HG02678 (cell line): ENCODE results near the gene ONECUT3.
"Not testable (repeated sequence)": the region's sequence is repeated elsewhere in the genome, so short reads cannot be mapped to it uniquely, and the experiment has no call there.

Experiments
- ATAC-seq: cut with Tn5 transposase; IDR thresholded peaks from one replicate; pipeline ENCODE4 v1.9.1; 2021; ENCODE audit warnings: mild to moderate bottlenecking, moderate library complexity; ENCODE audit not compliant: unreplicated experiment

ONECUT3 gene

DNA sequence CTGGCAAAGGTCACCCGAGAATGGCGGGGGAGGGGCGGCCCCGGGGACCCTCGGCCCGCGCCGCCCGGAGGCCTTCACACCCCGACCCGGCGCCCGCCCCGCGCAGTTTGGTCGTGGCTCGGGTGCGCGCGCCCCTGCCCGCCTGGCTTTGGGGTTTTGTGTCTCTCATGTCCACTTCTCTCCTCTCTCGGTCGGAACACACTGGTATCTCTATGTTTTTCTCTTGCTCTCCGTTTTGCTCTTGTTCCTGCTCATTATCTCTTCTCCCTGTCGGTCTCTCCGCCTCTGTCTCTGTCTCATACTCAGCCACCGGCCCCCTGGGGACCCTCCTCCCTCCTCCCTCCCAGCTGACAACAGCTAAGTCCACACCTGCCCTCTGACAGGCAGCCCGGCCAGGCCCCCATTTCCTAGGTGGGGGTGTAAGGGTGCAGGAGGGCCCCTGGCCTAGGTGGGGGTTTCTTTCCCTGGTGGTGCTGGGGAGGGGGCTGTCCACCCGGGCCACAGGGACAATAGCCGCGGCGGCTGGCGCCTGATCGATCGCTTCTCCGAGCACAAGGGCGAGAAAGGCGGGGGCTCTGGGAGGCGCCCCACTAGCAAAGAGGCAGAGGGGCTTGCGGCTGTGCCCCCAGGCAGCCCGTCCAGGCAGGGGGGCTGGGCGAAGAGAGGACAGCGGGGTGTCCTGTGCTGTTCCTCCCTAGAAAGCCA, 2.3 kb downstream of the ONECUT3 start:
- ATAC-seq = no peak

DNA sequence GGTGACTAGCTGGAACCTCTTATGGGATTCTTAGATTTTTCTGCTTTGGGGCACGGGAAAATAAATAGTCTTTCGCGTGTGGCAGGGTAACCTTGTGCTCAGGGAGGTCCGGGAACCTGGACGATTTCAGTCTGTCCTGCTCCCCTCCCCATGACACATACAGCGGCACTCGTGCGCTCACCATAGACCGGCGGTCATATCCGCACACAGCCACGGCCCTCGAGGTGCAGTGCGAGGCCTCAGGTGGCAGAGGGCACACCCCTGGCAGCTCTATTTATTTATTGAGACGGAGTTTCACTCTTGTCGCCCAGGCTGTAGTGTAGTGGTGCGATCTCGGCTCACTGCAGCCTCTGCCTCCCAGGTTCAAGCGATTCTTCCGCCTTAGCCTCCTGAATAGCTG, 3.0 kb downstream of the ONECUT3 start:
- ATAC-seq = no peak

DNA sequence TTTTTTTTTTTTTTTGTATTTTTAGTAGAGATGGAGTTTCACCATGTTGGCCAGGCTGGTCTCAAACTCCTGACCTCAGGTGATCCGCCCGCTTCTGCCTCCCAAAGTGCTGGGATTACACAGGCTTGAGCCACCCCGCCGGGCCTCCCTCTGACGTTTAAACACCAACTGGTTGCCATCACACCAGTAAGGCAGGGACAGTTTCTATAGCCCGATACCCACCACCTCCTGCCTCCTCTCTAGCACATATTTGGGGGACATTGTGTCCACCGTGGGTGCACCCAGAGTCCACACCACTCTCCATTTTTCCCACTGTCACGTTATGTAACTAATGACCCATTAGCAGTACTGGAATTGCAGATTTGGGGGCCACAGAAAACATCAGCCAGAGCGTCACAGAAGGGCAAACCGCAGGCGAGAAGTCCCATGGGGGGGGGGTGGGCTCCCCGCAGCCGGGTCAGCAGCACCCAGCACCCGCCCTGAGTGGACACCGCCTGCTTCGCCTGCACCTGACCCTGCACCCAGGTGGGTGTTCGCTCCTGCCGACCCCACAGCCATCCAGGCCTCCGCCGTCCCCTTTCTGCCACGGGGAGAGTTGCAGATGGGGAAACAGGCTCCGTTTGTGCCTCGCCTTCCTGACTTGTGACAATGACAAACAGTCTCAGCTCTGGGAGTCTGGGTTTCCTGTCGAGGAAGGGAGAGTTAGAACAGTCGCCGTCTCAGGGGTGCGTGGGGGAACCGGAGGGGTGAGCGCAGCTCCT, 3.6 kb downstream of the ONECUT3 start:
- ATAC-seq = no peak

DNA sequence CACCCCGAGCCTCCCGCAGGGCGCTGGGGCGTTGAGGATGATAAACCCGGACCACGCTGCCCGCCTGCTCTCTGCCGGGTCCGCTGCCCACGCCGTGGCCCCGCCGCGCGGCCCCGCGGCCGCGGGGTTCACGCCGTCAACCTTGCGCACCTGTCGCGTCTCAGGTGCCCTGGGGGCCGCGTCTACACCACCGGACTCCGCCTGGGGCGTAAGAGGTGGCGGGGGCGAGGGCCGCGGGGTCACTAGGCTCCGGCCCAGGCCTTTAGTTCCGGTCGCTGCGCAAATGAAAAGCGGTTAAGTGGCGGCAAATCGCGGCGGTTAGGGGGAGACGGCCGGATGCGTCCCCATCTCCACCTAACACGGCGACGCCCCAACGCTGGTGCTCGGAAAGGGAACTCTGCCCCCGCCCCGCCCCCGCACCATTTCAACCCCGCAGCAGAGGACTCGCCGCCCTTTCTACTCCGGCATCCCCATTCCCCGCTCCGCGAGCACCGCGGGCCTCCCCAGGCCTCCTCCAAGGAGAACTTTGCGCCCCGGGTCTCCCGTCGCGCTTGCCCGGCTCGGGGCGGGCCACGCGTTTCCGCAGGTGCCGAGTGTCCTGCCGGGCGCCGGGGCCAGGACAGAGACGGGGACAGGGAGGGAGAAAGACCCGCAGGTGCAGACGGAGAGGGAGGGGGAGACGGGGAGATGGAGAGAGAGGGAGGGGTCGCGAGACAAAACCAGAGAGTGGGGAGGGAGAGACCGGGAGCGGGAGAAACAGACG, 4.3 kb downstream of the ONECUT3 start:
- no peak for ATAC-seq

DNA sequence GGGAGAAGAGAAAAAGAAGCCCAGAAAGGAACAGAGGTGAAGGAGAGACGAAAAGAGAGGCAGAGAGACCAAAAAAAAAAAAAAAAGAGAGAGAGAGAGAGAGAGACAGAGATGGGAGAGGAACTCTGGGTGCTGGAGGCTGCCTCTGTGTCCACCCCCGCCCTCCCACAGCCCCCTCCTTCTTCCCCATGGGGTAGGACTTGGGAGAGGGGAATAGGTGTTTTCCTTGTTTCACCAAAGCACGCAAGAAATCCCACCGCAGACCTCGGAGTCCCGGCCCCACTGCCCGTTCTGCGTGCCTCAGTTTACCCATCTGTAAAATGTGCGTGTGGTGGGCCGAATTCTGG, 4.9 kb downstream of the ONECUT3 start:
- no peak for ATAC-seq

DNA sequence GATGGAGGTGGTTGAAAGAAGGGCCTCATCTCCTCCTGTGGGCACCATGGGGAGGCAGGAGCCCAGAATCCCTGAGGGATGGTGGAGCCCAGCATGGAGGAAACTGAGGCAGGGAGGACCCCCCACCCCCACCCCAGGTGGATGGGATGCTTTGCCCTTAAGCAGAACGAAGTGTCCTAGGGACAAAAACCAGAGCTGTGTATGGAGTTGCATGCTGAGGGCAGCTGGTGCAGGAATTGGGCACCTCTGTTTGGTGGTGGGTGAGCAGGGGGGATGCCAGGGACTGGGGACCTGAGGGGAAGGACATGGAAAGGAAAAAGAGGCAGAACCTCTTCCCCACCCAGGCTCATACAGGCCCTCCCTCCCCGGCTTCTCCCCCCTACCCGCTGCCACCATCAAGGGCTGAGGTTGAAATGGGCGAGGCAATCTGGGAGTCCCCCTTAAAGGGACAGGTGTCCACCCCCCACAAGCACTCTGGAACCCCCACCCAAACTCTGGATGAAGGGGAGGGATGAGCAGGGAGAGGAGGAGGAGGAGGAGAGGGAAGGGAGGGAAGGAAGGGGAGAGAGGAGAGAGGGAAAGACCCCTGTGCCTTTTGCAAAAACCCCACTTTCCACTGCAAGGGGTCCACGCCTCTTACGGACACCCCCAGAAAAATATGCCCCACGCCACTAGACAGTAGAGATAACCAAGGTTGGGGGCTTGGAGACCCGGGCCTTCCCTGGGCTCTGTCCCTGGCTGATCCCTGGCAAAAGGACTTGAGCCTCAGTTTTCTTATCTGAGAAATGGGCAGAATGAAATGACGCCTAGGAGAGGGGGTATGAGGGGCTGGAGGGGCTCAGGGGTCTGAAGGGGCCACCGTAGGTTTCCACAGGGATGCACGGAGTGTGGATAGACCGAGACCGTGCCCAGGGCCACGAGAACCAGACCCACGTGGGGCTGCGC, 5.9 kb downstream of the ONECUT3 start:
- ATAC-seq = no peak

DNA sequence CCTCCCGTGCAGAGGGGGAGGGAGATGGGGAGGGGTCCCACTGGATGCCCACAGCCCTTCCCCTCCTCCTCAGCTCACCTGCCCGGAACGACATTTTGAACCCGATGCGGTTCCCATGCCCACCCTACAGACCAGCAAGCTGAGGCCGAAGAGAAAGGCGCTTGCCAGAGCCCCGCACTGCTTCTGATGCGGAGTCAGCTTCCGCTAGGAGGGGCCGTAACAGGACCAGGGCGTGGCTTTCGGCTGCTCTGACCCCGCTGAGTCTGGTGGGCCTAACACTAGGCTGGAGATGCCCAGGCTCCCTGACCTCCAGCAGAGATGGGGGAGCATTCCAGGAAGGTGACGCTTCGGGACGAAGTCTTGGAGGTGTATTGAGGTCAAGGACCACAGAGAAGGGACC, 6.7 kb downstream of the ONECUT3 start:
- ATAC-seq = no peak

DNA sequence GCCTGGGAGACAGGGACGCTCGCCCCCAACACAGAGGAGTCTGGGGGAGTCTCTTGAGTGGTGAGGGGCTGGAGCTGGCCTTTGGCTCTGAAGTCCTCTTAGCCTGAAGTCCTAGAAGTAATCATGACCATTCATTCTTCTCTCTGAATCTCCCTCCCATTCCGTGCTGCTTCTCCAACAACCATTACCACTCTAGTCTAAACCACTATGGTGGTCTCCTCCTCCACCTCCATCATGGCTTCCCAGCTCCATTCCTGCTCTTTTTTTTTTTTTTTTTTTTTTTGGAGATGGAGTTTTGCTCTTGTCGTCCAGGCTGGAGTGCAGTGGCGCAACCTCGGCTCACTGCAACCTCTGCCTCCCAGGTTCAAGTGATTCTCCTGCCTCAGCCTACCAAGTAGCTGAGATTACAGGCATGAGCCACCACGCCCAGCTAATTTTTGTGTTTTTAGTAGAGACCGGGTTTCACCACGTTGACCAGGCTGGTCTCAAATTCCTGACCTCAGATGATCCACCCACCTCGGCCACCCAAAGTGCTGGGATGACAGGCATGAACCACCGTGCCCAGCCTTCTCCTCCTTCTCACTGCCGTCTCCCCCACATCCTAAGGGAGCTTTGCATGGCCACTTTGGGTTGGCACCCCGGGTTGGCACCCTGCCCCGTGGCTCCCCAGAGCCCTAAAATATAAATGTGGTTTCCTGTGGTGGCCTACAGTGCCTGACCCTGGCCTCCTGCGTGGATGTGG, 7.7 kb downstream of the ONECUT3 start:
- ATAC-seq = not testable (repeated sequence)

DNA sequence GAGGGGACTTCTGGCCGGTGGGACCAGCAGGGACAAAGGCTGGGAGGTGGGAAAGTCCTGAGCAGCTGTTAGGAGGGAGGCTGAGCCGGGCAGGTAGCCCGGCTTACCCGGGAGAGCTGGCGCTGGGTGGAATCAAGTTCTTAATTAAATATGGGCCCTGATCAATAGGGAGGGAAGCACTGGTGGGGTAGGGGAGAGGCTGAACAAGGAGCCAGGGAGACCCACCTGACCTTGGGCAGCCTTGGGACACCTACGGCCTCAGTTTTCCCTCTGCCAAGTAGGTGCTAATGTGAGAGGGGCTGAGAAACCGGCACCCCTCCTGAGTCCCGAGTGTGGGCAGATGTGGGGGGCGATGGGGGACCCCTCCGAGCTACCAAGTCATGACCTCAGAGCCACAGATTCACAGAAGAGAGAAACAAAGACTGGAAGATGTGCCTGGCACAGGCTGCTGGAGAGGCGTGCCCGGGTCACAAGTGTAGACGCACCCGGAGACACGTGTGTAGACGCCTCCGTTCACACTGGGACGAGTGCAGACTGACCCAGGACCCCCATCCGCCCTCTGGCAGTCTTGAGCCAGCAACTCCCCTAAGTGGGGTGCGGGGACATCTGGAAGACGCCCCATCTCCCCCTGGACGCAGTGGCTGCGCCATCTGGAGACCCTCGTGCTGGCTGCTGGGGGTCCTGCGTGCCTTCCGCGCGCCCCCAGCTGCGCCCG, 8.4 kb downstream of the ONECUT3 start:
- no peak for ATAC-seq

DNA sequence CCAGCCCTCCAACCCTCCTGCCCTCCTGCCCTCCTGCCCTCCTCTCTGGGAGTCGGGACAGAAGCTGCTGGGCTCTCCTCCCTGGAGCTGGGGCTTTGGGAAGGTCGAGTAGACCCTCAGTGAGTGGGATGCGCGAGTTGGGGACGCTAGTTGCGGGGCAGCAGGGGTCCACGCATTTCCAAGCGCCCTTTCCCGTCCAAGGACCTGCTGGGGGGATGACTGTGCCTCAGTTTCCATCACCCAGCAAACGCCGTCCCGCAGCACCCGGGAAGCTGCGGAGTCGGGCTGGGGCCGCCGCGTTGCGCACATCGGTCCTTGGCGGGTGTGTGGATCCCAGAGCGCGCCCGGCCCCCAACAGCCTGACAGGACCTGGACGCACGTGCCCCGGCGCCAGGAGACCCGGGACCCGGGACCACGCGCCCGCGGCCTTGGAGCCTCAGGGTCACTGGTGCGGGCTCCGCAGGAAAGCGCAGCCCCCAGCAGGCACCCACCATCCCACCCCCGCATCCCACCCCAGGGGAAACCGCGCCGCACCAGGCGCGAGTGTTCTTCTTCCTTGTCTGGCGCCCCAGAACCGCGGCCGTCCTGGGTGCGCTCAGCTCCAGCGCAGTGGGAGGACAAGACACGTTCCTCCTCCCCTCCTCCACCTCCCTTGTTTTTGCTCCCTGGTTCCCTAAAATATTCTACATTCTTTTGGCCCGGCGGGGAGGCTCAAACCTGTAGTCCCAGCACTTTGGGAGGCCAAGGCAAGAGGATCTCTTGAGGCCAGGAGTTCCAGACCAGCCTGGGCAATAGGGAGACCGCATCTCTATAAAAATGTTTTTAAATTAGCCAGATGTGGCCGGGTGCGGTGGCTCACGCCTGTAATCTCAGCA, 9.2 kb downstream of the ONECUT3 start:
- no peak for ATAC-seq

DNA sequence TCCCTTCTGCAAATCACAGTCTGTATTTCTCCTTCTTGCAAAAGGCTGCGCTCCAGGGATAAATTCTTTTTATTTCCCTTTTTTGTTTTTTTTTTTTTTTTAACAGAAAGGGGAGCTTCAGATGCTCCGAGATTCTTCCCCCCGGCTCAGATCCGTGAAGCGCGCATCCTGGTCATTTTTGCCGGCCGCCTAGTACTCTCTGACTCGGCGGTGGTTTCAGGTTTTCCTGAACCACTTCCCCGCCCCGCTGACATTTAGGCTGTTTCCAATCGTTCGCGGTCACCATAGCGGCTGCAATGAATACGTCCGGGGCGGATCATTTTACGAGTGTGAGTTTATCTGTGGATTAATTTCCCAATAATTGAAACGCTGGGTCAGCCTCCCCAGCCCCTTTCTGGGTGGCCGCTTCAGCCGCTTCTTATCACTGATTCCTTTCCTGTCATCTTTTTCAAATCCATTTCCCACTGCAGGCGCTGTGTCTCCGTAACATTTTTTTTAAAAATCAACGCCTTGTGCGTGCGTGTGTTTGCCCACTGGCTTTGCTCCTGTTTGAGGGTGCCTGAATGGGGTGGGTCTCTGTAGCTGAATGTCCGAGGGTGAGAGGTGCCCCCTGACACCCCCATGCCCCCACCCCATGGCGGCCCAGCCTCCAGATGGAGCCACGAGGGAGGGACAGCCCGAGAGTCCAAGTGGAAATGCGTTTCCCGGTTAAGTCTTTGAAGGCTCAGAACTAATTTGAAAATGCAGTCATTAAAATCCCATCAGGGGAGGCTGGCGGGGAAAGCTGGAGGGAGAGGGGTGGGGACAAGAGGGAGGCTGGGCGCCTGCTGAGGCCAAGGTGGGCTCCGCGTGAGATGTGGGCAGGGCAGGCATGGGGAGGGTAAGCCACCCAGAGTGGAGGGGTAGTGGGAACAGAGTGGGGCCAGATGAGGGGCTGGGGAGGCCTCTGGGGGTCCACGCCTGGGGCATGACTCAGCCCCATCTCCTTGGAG, 10.6 kb downstream of the ONECUT3 start:
- ATAC-seq = no peak

DNA sequence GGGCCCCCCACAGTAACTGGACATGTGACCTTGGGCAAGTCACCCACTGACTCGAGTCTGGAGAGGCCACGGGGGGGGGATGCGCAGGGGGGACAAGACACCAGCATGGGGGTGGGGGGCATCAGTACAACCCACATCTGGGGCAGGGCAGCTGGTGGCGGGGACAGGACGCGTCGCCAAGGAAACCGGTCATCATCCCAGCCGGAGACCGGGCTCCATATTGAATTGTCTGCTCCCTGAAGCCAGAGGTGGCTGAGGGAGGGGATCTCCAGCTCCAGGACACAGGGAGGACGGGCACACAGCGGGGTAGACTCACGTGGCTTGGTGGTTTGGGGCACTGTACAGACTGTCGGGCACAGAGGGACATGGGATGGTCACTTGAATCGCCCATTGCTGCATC, 11.4 kb downstream of the ONECUT3 start:
- no peak for ATAC-seq

DNA sequence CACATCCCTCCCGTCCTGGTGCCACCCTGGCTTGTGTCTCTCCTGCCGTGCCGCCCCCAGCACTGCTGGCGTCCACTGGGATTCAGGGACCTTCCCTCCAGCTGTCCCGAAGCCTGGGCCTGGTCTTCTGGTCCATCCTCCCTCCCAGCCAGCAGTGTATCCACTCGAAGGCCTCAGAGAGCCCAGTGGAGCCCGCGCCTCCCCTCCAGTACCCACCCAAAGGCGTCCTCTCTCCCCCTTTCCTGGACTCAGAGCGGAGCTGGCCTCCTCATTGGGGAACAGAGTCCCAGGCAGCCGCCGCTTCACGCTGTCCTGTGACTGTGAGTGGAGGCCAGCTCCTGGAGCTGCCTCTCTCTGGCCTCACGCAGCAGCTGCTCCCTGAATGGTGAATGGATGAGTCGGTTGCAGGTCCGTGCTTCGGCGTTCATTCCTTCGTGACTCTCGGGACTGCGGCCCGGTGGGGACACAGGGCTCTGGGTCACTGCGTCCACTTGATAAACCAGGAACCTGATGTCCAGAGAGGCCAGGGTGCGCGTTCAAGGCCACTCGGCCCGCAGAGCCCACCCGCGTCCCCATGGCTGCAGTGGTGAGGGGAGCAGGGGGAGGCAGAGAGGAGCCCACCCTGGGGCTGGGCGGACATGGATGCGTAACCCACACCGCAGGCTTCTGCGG, 12.1 kb downstream of the ONECUT3 start:
- ATAC-seq = no peak

DNA sequence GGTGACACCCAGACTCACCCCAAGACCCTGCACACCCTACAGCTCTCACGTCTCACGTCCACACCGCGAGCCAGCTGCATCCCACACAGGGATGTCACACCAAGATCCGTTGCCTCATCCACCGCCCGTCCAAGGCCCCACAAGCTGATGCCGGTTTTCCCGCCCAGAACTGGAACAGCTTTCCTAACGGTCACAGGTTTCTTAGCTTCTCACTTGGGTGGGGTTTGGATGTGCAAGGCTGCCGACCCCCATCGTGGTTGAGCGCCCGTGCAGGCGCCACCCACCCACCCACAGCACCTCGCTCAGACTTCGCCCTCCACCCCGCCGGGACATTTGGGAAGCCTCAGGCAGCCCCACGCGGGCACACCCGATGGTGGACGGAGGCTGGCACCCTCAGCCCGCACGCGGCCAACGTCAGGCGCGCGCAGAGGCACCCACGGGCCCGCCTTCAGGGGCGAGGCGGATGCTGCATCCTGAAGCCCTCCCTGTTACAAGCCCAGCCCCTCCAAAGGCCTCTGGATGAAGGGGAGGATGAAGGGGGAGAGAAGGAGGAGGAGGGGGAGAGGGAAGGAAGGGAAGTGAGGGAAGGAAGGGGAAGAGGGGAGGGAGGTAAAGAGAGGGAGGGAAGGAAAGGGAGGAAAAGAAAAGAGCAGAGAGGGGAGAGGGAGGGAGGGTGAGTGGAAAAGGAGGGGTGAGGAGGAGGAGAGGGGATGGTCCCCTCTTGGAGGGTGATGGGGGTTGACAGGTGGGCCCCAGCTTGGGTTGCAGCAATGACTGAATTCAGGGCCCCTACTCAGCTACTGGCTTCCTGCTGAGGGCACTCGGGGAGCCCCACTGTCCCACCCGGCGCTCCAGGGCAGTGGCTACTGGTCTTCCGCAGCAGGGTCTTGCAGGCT, 12.8 kb downstream of the ONECUT3 start:
- no peak for ATAC-seq

DNA sequence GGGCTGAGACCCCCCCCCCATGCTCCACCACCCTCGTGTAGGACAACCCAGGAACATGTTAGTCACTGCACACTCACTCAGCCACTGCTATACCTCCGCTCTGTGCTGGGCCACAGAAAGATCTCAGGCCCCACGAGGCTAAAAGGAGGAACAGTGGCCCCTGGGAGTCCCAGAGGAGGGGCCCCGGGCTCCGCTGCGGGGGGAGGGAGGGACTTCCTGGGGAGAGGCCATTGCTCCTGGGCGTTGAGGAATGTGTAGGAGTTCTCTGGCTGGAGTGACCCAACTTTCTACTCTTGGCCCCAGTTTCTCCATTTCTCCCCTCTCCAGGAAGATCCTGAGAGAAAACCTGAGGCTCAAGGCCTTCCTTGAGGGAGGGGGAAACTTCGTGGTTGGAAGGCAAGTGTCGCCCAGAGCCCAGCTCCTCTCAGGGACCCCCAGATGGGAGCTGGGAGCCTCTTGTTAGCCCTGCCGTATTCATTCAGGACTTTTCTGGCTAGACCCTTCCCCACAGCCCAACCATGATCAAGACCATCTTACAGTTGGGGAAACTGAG, 13.6 kb downstream of the ONECUT3 start:
- no peak for ATAC-seq
